H1 (cell line): ENCODE measurements around the gene SPOCK1. TPM values are rescaled to one million over a fixed set of nuclear protein-coding genes. Genes with fewer than 3 reads are reported as not detected.

Experiments used
- CTCF ChIA-PET: fragments of 300-600 bp; sonication (Branson Sonifier 250); formaldehyde crosslinking; loops from one replicate; lab custom pipeline; 2021; ENCODE audit not compliant: partially characterized antibody; lab: Charles Lee
- POLR2A ChIA-PET: fragments of 300-600 bp; sonication (Branson Sonifier 250); formaldehyde crosslinking; loops from one replicate; lab custom pipeline; 2021; ENCODE audit warnings: inconsistent platforms; ENCODE audit not compliant: partially characterized antibody; lab: Charles Lee
- DNase-seq, 2 experiments: peaks; one replicate each; pipeline versions ENCODE4 v3.0.0 to v3.0.0-alpha.2; 2010 to 2022; ENCODE audit warnings: low spot score in 2 of 2, low read depth in 1 of 2, mixed read lengths in 1 of 2
- FAIRE-seq: peaks from 2 replicates; lab custom pipeline; 2011; peaks lifted over from hg19 to GRCh38; lab: Jason Lieb, UNC
- H2AFZ ChIP-seq: 2 replicates; pipeline ENCODE4 v1.8.1; 2012; ENCODE audit warnings: low read length, inconsistent platforms
- H2AK5ac ChIP-seq: 2 replicates; pipeline ENCODE4 v1.6.1; 2013; ENCODE audit warnings: low read depth, low read length
- H2BK120ac ChIP-seq: replicated peaks from 2 replicates; pipeline ENCODE3; 2013; ENCODE audit warnings: low read depth, low read length, inconsistent platforms
- H2BK12ac ChIP-seq: 2 replicates; pipeline ENCODE4 v1.6.1; 2013; ENCODE audit warnings: low read depth, low read length
- H2BK15ac ChIP-seq: 2 replicates; pipeline ENCODE4 v1.6.1; 2013; ENCODE audit warnings: low read length
- H2BK20ac ChIP-seq: 2 replicates; pipeline ENCODE4 v1.6.1; 2013; ENCODE audit warnings: low read length
- H2BK5ac ChIP-seq: 2 replicates; pipeline ENCODE4 v1.6.1; 2013; ENCODE audit warnings: low read depth, low read length
- H3K14ac ChIP-seq: 2 replicates; pipeline ENCODE4 v1.6.1; 2013; ENCODE audit warnings: inconsistent platforms; ENCODE audit not compliant: insufficient read length
- H3K18ac ChIP-seq: 2 replicates; pipeline ENCODE4 v1.6.1; 2013; ENCODE audit warnings: low read length; ENCODE audit errors: extremely low read depth
- H3K23ac ChIP-seq: 2 replicates; pipeline ENCODE4 v1.6.1; 2013; ENCODE audit warnings: inconsistent platforms; ENCODE audit not compliant: insufficient read length
- H3K23me2 ChIP-seq: 2 replicates; pipeline ENCODE4 v1.6.1; 2013; ENCODE audit warnings: low read depth, low read length
- H3K27ac ChIP-seq: 2 replicates; pipeline ENCODE4 v1.6.1; 2011; ENCODE audit warnings: low read depth, low read length, inconsistent platforms
- H3K27me3 ChIP-seq, 4 experiments: replicated peaks in 1 of 4; 1 replicate in 1 of 4; 2 replicates in 3 of 4; pipeline versions ENCODE4 v1.6.1 to v1.8.1; 2011 to 2013; ENCODE audit warnings: low read length in 3 of 4, mild to moderate bottlenecking in 3 of 4, inconsistent platforms in 2 of 4, mixed read lengths in 2 of 4, moderate library complexity in 1 of 4; ENCODE audit not compliant: control insufficient read depth in 3 of 4, insufficient read depth in 3 of 4; ENCODE audit errors: extremely low read depth in 1 of 4
- H3K36me3 ChIP-seq, 4 experiments: 2 replicates each; pipeline versions ENCODE4 v1.6.1 to v1.8.1; 2011 to 2013; ENCODE audit warnings: mild to moderate bottlenecking in 4 of 4, low read length in 3 of 4, moderate library complexity in 2 of 4, control low read depth in 1 of 4, inconsistent platforms in 1 of 4; ENCODE audit not compliant: insufficient read depth in 4 of 4, control insufficient read depth in 2 of 4
- H3K4ac ChIP-seq: replicated peaks from 2 replicates; pipeline ENCODE3; 2013; ENCODE audit warnings: low read length, low read depth, mixed read lengths, inconsistent platforms; ENCODE audit not compliant: insufficient read length
- H3K4me1 ChIP-seq, 4 experiments: replicated peaks in 1 of 4; 1 replicate in 1 of 4; 2 replicates in 3 of 4; pipeline versions ENCODE4 v1.6.1 to v1.8.1; 2011 to 2013; ENCODE audit warnings: low read length in 3 of 4, inconsistent platforms in 2 of 4, mixed read lengths in 1 of 4; ENCODE audit not compliant: insufficient read depth in 4 of 4, control insufficient read depth in 3 of 4
- H3K4me2 ChIP-seq, 2 experiments: 2 replicates each; pipeline versions ENCODE4 v1.6.1 to v1.8.1; 2011 to 2013; ENCODE audit warnings: low read depth in 2 of 2, low read length in 2 of 2, control low read depth in 1 of 2, inconsistent platforms in 1 of 2, mild to moderate bottlenecking in 1 of 2; ENCODE audit not compliant: insufficient read depth in 1 of 2
- H3K4me3 ChIP-seq, 4 experiments: fragments of 200-600, 300-600 bp in 1 of 4; sonication (generic), shearing (Covaris generic), sonication (Bioruptor Twin) in 1 of 4; 2 replicates each; pipeline versions ENCODE4 v1.5.1 to v1.8.1; 2011 to 2016; ENCODE audit warnings: low read length in 4 of 4, low read depth in 3 of 4, control low read depth in 2 of 4, inconsistent platforms in 2 of 4, mild to moderate bottlenecking in 2 of 4, mixed read lengths in 1 of 4, moderate library complexity in 1 of 4; ENCODE audit not compliant: insufficient read depth in 2 of 4; ENCODE audit errors: extremely low read depth in 1 of 4
- H3K56ac ChIP-seq: replicated peaks from 2 replicates; pipeline ENCODE3; 2013; ENCODE audit warnings: low read depth, mild to moderate bottlenecking, mixed read lengths, low read length, inconsistent platforms; ENCODE audit not compliant: insufficient read length
- H3K79me1 ChIP-seq: 2 replicates; pipeline ENCODE4 v1.6.1; 2013; ENCODE audit warnings: low read depth, low read length, control low read depth
- H3K79me2 ChIP-seq, 2 experiments: 2 replicates each; pipeline versions ENCODE4 v1.6.1 to v1.8.1; 2012 to 2013; ENCODE audit warnings: low read length in 2 of 2, mild to moderate bottlenecking in 2 of 2, inconsistent platforms in 1 of 2; ENCODE audit not compliant: insufficient read depth in 2 of 2, control insufficient read depth in 1 of 2
- H3K9ac ChIP-seq, 4 experiments: replicated peaks in 1 of 4; 1 replicate in 1 of 4; 2 replicates in 3 of 4; pipeline versions ENCODE4 v1.6.1 to v1.8.1; 2011 to 2013; ENCODE audit warnings: low read depth in 3 of 4, low read length in 3 of 4, control low read depth in 2 of 4, mild to moderate bottlenecking in 2 of 4, moderate library complexity in 2 of 4, inconsistent platforms in 1 of 4; ENCODE audit errors: extremely low read depth in 1 of 4
- H3K9me3 ChIP-seq, 2 experiments: 2 replicates each; pipeline versions ENCODE4 v1.6.1 to v1.8.1; 2012 to 2013; ENCODE audit warnings: mild to moderate bottlenecking in 2 of 2, moderate library complexity in 2 of 2, control low read depth in 1 of 2, inconsistent platforms in 1 of 2, low read depth in 1 of 2, low read length in 1 of 2, mixed read lengths in 1 of 2; ENCODE audit not compliant: insufficient read depth in 2 of 2
- H4K20me1 ChIP-seq, 2 experiments: replicated peaks in 1 of 2; 2 replicates each; pipeline versions ENCODE3 to v1.8.1; 2011 to 2013; ENCODE audit warnings: inconsistent platforms in 2 of 2, low read length in 2 of 2, mild to moderate bottlenecking in 1 of 2; ENCODE audit not compliant: insufficient read depth in 2 of 2, control insufficient read depth in 1 of 2
- H4K5ac ChIP-seq: 2 replicates; pipeline ENCODE4 v1.6.1; 2013; ENCODE audit warnings: low read length, low read depth, mixed read lengths, inconsistent platforms; ENCODE audit not compliant: insufficient read length
- H4K8ac ChIP-seq: 2 replicates; pipeline ENCODE4 v1.8.0; 2013; ENCODE audit warnings: mild to moderate bottlenecking, moderate library complexity, low read length, inconsistent platforms; ENCODE audit not compliant: insufficient read depth; ENCODE audit errors: extremely low read depth
- H4K91ac ChIP-seq: replicated peaks from 2 replicates; pipeline ENCODE3; 2013; ENCODE audit warnings: low read length, mixed read lengths, inconsistent platforms; ENCODE audit not compliant: insufficient read length
- CTCF ChIP-seq, 3 experiments: IDR thresholded peaks; 1 replicate in 2 of 3; 2 replicates in 1 of 3; pipeline versions ENCODE4 v1.5.1 to v1.6.1; 2011; ENCODE audit warnings: low read length in 3 of 3, mild to moderate bottlenecking in 3 of 3, inconsistent platforms in 2 of 3, low read depth in 1 of 3, moderate library complexity in 1 of 3; ENCODE audit not compliant: insufficient read depth in 1 of 3; ENCODE audit errors: control extremely low read depth in 1 of 3
- EGR1 ChIP-seq: IDR thresholded peaks from 2 replicates; pipeline ENCODE4 v1.6.1; 2011; ENCODE audit warnings: low read depth, low read length, borderline replicate concordance
- KDM5A ChIP-seq: fragments of 200-600 bp; IDR thresholded peaks from 2 replicates; pipeline ENCODE4 v1.7.1; 2012; ENCODE audit warnings: mild to moderate bottlenecking, low read length, inconsistent platforms, mixed read lengths
- SP4 ChIP-seq: IDR thresholded peaks from 2 replicates; pipeline ENCODE4 v1.6.1; 2012; ENCODE audit warnings: low read length, inconsistent platforms
- TBP ChIP-seq: IDR thresholded peaks from 2 replicates; pipeline ENCODE4 v1.6.1; 2011; ENCODE audit warnings: low read depth, low read length, improper control_type of control experiment
- WGBS, 2 experiments: shearing (Covaris generic) in 1 of 2; methylation state at CpG; one replicate each; pipeline versions ENCODE4 v1.1.6 to v1.1.7; 2013 to 2015; ENCODE audit warnings: low lambda C conversion rate in 2 of 2, mixed read lengths in 2 of 2, inconsistent platforms in 1 of 2, low coverage in 1 of 2, missing lambda C conversion rate in 1 of 2; ENCODE audit not compliant: insufficient replicate concordance in 2 of 2, insufficient coverage in 1 of 2, insufficient read length in 1 of 2; ENCODE audit errors: extremely low coverage in 1 of 2, missing lambda C conversion rate in 1 of 2; 5-methylcytosine and 5-hydroxymethylcytosine counted together
- polyA plus RNA-seq, 7 experiments: library from polyadenylated mRNA; depleted of rRNA in 3 of 7; stranded (reverse) in 5 of 7; unstranded in 2 of 7; fragments of >200 nt in 5 of 7; fragments of 200-250 nt in 2 of 7; gene quantifications; 1 replicate in 5 of 7; 2 replicates in 1 of 7; 4 replicates in 1 of 7; pipeline versions ENCODE4 v1.2.1 to v1.2.3, GENCODE V29; 2011 to 2013; ENCODE audit warnings: missing spikeins in 2 of 7, mixed read lengths in 2 of 7
- total RNA-seq: library from RNA; stranded (reverse); fragmentation: NEBNext Ultra II Directional; extraction: Animal tissue kit (Norgen Biotek cat#: 25700); gene quantifications from 2 replicates; pipeline ENCODE4 v1.2.1, GENCODE V29; 2021

The SPOCK1 gene
- total and polyA plus RNA-seq, 2 of the 8 experiments (the other 6 are each of a cell fraction or from before 2014, with no cell fraction given): 6.9 to 18.1 TPM

GRCh38 chr5:137136991-137137632 is 362.0 kb downstream of the SPOCK1 start:
- Histone ChIP-seq H3K4ac (no peak overlapping the region), H4K5ac (no peak overlapping the region), H3K79me1 (no peaks in the 10 kb centered on the region), H2AK5ac (no peak overlapping the region), H3K4me3 (no peak overlapping the region), H4K91ac (no peak overlapping the region), H3K56ac (no peak overlapping the region), H3K23me2 (peaks cover 2% of the 10 kb centered on the region; the same call in 1 of the 2 replicates), H3K4me1 (peaks cover 0 to 5% (median 3%) of the 10 kb centered on the region in 4 experiments; a peak in 4 of 7 replicates), H3K27ac (no peak overlapping the region), H2BK5ac (no peak overlapping the region), H4K8ac (no peak overlapping the region; the same call in 1 of the 2 replicates), H2BK120ac (no peak overlapping the region), H2BK12ac (no peak overlapping the region), H3K36me3 (no peaks in the 10 kb centered on the region), H3K9me3 (no peaks in the 10 kb centered on the region), H3K4me2 (no peak overlapping the region), H2BK15ac (no peak overlapping the region), H3K14ac (no peak overlapping the region), H2AFZ (no peak overlapping the region), H4K20me1 (no peaks in the 10 kb centered on the region), H3K23ac (no peak overlapping the region), H3K18ac (no peak overlapping the region), H3K27me3 (peaks cover 0 to 1% (median 0%) of the 10 kb centered on the region in 4 experiments; a peak in 1 of 7 replicates), H2BK20ac (no peak overlapping the region), H3K79me2 (no peaks in the 10 kb centered on the region), H3K9ac (no peak overlapping the region)
- ChIA-PET POLR2A (no interaction called here), CTCF (no interaction called here)
- TF ChIP-seq EGR1 (no peak), KDM5A (no peak), CTCF (IDR thresholded peaks at IDR 0.05; ENCODE audit: control extremely low read depth in 1 of 3, insufficient read depth in 1 of 3, low read depth in 1 of 3, low read length in 3 of 3) (no peak), TBP (no peak), SP4 (no peak)
- FAIRE-seq: no peak
- no peak for DNase-seq
- WGBS, 2 experiments: 81% methylated on average over 3 of the region's 3 CpGs; no CpG with 5 or more reads in 1 of the 2 experiments
